Fibroblast of lung (primary cell): ENCODE data around the gene MAP3K3. TPM values are rescaled to one million over a fixed set of nuclear protein-coding genes. Genes with fewer than 3 reads are reported as not detected.
A peak's percentile ranks its signal among the peaks of the same experiment; 100 is the strongest.

ENCODE experiments used
- DNase-seq, 2 donors: peaks; one replicate each; pipeline versions ENCODE4 v3.0.0 to v3.0.0-alpha.2; 2010; ENCODE audit warnings: low read depth in 2 of 2
- H2AFZ ChIP-seq: 2 replicates; pipeline ENCODE4 v1.5.1; 2012; ENCODE audit warnings: low read length, control low read depth, inconsistent platforms
- H3K27ac ChIP-seq: 2 replicates; pipeline ENCODE4 v1.5.1; 2011; ENCODE audit warnings: low read length, control low read depth; ENCODE audit not compliant: insufficient read depth
- H3K27me3 ChIP-seq: 2 replicates; pipeline ENCODE4 v1.5.1; 2011; ENCODE audit warnings: mild to moderate bottlenecking, low read length; ENCODE audit not compliant: control insufficient read depth, insufficient read depth
- H3K36me3 ChIP-seq: 2 replicates; pipeline ENCODE4 v1.5.1; 2011; ENCODE audit warnings: low read length; ENCODE audit not compliant: control insufficient read depth, insufficient read depth
- H3K4me1 ChIP-seq: 2 replicates; pipeline ENCODE4 v1.5.1; 2011; ENCODE audit warnings: low read length; ENCODE audit not compliant: control insufficient read depth, insufficient read depth; ENCODE audit errors: extremely low read depth
- H3K4me2 ChIP-seq: 2 replicates; pipeline ENCODE4 v1.5.1; 2011; ENCODE audit warnings: low read length, control low read depth; ENCODE audit not compliant: insufficient read depth; ENCODE audit errors: extremely low read depth
- H3K4me3 ChIP-seq, 4 experiments: fragments of 200-600 bp in 1 of 4; sonication (generic) in 1 of 4; replicated peaks in 1 of 4; 2 replicates each; pipeline ENCODE4 v1.5.1; 2011 to 2016; ENCODE audit warnings: low read length in 4 of 4, low read depth in 3 of 4, mild to moderate bottlenecking in 3 of 4, control low read depth in 2 of 4, inconsistent platforms in 1 of 4, mixed read lengths in 1 of 4; ENCODE audit not compliant: insufficient read depth in 1 of 4; ENCODE audit errors: control extremely low read depth in 1 of 4
- H3K79me2 ChIP-seq: 2 replicates; pipeline ENCODE4 v1.5.1; 2012; ENCODE audit warnings: mild to moderate bottlenecking, low read length, inconsistent platforms; ENCODE audit not compliant: control insufficient read depth, insufficient read depth
- H3K9ac ChIP-seq: 2 replicates; pipeline ENCODE4 v1.5.1; 2011; ENCODE audit warnings: mild to moderate bottlenecking, low read length, control low read depth; ENCODE audit not compliant: insufficient read depth
- H3K9me3 ChIP-seq: 2 replicates; pipeline ENCODE4 v1.5.1; 2012; ENCODE audit warnings: low read depth, low read length; ENCODE audit not compliant: control insufficient read depth, insufficient read depth
- H4K20me1 ChIP-seq: 2 replicates; pipeline ENCODE4 v1.5.1; 2011; ENCODE audit warnings: low read length; ENCODE audit not compliant: control insufficient read depth, insufficient read depth; ENCODE audit errors: extremely low read depth
- EZH2 ChIP-seq: IDR thresholded peaks from 2 replicates; pipeline ENCODE4 v1.5.1; 2012; ENCODE audit warnings: low read length, control low read depth, mild to moderate bottlenecking; ENCODE audit errors: missing control alignments
- polyA plus RNA-seq, 2 donors: library from polyadenylated mRNA; depleted of rRNA in 1 of 2; stranded (reverse) in 1 of 2; unstranded in 1 of 2; fragments of >200 nt; gene quantifications; 2 replicates each; pipeline ENCODE4 v1.2.1, GENCODE V29; 2011 to 2012; ENCODE audit warnings: missing spikeins in 1 of 2
- total RNA-seq: library from RNA; depleted of rRNA; stranded (reverse); fragments of >200 nt; gene quantifications from 2 replicates; pipeline ENCODE4 v1.2.1, GENCODE V29; 2014
- TF ChIP-seq, protein P1 (sequence below), 2 donors: IDR thresholded peaks in 1 of 2; conservative IDR thresholded peaks in 1 of 2; 1 replicate in 1 of 2; 2 replicates in 1 of 2; pipeline ENCODE4 v1.5.1; 2011 to 2012; ENCODE audit warnings: low read length in 2 of 2, control low read depth in 1 of 2, inconsistent platforms in 1 of 2, low read depth in 1 of 2, mild to moderate bottlenecking in 1 of 2

Gene MAP3K3
- total and polyA plus RNA-seq, 2 donors (not counting 1 experiment from before 2014, with no cell fraction given), result 13.8 to 32.0 TPM

DNA sequence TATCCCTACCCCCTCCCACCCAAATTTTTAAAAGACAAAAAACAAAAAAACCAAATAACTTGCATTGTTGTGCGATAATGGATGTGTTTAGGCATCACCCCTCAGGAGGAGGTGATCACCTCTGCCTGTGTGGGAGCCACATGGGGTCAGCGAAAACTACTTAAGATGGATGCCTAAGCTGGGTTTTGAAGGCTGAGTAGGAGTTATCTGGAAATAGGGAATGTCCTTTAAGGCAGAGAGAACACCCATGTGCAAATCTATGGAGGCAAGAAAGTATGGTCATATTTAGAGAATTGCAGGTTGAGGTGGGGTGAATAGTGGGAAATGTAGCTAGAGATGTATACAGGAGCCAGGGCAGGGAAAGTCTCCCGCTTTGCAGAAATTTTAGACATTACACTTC is 27.1 kb upstream of the MAP3K3 start:
- H4K20me1 ChIP-seq, result no peaks in the 10 kb centered on the region
- no peak for TF ChIP-seq EZH2
- TF ChIP-seq, protein P1, sequence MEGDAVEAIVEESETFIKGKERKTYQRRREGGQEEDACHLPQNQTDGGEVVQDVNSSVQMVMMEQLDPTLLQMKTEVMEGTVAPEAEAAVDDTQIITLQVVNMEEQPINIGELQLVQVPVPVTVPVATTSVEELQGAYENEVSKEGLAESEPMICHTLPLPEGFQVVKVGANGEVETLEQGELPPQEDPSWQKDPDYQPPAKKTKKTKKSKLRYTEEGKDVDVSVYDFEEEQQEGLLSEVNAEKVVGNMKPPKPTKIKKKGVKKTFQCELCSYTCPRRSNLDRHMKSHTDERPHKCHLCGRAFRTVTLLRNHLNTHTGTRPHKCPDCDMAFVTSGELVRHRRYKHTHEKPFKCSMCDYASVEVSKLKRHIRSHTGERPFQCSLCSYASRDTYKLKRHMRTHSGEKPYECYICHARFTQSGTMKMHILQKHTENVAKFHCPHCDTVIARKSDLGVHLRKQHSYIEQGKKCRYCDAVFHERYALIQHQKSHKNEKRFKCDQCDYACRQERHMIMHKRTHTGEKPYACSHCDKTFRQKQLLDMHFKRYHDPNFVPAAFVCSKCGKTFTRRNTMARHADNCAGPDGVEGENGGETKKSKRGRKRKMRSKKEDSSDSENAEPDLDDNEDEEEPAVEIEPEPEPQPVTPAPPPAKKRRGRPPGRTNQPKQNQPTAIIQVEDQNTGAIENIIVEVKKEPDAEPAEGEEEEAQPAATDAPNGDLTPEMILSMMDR (conservative IDR thresholded peaks at IDR 0.05 in 1 of 2, IDR thresholded peaks at IDR 0.05 in 1 of 2; ENCODE audit: low read depth in 1 of 2, low read length in 2 of 2), result no peak
- no peak overlapping the region for H3K4me3 ChIP-seq
- H3K27ac ChIP-seq, result no peak overlapping the region
- DNase-seq, result no peak
- no peak overlapping the region for H3K4me2 ChIP-seq
- H2AFZ ChIP-seq, result no peak overlapping the region
- H3K9ac ChIP-seq, result no peak overlapping the region
- no peaks in the 10 kb centered on the region for H3K27me3 ChIP-seq
- no peaks in the 10 kb centered on the region for H3K79me2 ChIP-seq
- no peaks in the 10 kb centered on the region for H3K4me1 ChIP-seq
- peaks cover 9% of the 10 kb centered on the region for H3K36me3 ChIP-seq
- no peaks in the 10 kb centered on the region for H3K9me3 ChIP-seq

DNA sequence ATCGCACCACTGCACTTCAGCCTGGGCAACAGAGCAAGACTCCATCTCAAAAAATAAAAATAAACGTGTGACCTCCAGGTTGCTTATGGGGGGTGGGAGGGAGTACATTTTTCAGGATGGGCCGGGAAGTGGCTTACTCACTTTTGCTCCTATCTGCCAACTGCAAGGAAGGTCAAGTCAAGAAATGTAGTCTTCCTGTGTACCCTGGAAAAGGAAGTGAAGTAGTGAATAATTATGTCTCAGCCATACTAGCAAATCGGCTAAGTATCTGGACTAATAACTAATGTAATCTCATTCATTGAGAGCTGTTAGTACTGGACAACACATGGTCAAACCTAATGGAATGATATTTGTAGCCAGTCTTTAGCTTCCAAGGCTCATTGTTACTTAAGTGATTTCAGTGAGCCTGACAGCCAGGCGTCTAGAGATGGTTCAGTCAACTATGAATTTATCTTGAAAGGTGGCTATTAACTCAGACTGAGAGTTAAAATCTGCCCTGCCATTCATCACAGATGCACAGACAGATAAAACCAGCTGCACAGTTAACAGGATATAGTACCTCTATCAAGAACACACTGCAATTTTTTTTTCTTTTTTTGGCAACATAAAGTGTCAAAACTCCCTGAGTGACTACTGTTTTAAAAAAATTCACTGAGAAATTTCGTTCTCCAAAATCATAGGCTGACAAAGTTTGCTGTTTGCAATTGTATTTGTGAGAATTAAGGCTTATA is 25.2 kb upstream of the MAP3K3 start:
- peaks cover 10% of the 10 kb centered on the region for H3K79me2 ChIP-seq
- no peaks in the 10 kb centered on the region for H3K27me3 ChIP-seq
- no peak overlapping the region for H3K27ac ChIP-seq
- peaks cover 3% of the 10 kb centered on the region for H3K36me3 ChIP-seq
- TF ChIP-seq, protein P1 (conservative IDR thresholded peaks at IDR 0.05 in 1 of 2, IDR thresholded peaks at IDR 0.05 in 1 of 2; ENCODE audit: low read depth in 1 of 2, low read length in 2 of 2), result no peak
- no peak for TF ChIP-seq EZH2
- no peaks in the 10 kb centered on the region for H4K20me1 ChIP-seq
- H3K9ac ChIP-seq, result no peak overlapping the region
- no peak overlapping the region for H2AFZ ChIP-seq
- H3K4me2 ChIP-seq, result no peak overlapping the region
- no peak overlapping the region for H3K4me3 ChIP-seq
- peaks cover 3% of the 10 kb centered on the region for H3K4me1 ChIP-seq
- no peak for DNase-seq
- no peaks in the 10 kb centered on the region for H3K9me3 ChIP-seq

DNA sequence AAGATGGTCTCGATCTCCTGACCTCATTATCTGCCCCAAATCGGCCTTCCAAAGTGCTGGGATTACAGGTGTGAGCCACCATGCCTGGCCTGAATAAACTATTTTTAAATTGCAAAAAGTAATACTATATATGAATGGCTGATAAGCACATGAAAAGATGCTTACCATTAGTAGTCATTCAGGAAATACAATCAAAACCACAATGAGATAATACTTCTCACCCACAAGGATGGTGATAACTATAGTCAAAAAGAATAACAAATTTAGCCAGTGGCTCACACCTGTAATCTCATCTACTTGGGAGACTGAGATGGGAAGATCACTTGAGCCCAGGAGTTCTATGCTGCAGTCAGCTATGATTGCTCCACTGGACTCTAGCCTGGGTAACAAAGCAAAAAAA is 23.9 kb upstream of the MAP3K3 start:
- no peak overlapping the region for H3K27ac ChIP-seq
- no peak overlapping the region for H2AFZ ChIP-seq
- H3K79me2 ChIP-seq, result peaks cover 10% of the 10 kb centered on the region
- peaks cover 3% of the 10 kb centered on the region for H3K4me1 ChIP-seq
- H3K9me3 ChIP-seq, result no peaks in the 10 kb centered on the region
- TF ChIP-seq, protein P1 (conservative IDR thresholded peaks at IDR 0.05 in 1 of 2, IDR thresholded peaks at IDR 0.05 in 1 of 2; ENCODE audit: low read depth in 1 of 2, low read length in 2 of 2), result no peak
- TF ChIP-seq EZH2, result no peak
- H4K20me1 ChIP-seq, result no peaks in the 10 kb centered on the region
- no peaks in the 10 kb centered on the region for H3K36me3 ChIP-seq
- H3K27me3 ChIP-seq, result no peaks in the 10 kb centered on the region
- H3K9ac ChIP-seq, result no peak overlapping the region
- peak in 1 of 2 donors; percentile 21 for DNase-seq
- no peak overlapping the region for H3K4me2 ChIP-seq
- H3K4me3 ChIP-seq, result no peak overlapping the region
